Measurements from ENCODE around the gene TTC14. TPM values are rescaled to one million over a fixed set of nuclear protein-coding genes. Genes with fewer than 3 reads are reported as not detected.

The TTC14 gene
- total RNA-seq, 1 donor from 2014 or later = 36.9 TPM

DNA sequence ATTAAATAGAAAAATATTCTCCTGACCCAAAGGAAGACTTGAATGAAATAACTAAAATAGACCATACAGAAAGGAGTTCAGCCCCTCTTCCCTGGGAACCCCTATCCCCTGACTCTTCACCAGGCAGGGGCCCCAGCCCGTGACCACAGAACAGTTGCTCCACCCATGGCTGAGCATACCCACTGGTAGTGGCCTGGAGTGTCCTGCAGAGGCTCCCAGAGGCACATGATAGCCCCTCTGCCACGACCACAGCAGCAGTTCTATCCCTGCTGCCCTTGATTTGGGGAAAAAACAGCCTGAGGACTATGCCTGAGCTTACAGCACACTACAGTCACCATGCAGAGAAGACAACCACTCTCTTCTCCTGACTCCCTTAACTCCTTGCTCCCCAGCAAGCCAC is 31.8 kb downstream of the TTC14 start:
- no peak for DNase-seq (ENCODE audit: low spot score)
- Mint-ChIP-seq H3K9me3 (ENCODE audit: low read depth) (no peaks in the 10 kb centered on the region), H3K27me3 (ENCODE audit: low read depth) (peaks cover 26% of the 10 kb centered on the region), H3K4me3 (ENCODE audit: unreplicated experiment) (no peak overlapping the region), H3K27ac (ENCODE audit: unreplicated experiment) (no peak overlapping the region), H3K36me3 (ENCODE audit: low read depth) (no peaks in the 10 kb centered on the region), H3K4me1 (ENCODE audit: low read depth) (no peaks in the 10 kb centered on the region)
- TF ChIP-seq, protein P1, sequence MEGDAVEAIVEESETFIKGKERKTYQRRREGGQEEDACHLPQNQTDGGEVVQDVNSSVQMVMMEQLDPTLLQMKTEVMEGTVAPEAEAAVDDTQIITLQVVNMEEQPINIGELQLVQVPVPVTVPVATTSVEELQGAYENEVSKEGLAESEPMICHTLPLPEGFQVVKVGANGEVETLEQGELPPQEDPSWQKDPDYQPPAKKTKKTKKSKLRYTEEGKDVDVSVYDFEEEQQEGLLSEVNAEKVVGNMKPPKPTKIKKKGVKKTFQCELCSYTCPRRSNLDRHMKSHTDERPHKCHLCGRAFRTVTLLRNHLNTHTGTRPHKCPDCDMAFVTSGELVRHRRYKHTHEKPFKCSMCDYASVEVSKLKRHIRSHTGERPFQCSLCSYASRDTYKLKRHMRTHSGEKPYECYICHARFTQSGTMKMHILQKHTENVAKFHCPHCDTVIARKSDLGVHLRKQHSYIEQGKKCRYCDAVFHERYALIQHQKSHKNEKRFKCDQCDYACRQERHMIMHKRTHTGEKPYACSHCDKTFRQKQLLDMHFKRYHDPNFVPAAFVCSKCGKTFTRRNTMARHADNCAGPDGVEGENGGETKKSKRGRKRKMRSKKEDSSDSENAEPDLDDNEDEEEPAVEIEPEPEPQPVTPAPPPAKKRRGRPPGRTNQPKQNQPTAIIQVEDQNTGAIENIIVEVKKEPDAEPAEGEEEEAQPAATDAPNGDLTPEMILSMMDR (IDR thresholded peaks at IDR 0.05) = no peak

DNA sequence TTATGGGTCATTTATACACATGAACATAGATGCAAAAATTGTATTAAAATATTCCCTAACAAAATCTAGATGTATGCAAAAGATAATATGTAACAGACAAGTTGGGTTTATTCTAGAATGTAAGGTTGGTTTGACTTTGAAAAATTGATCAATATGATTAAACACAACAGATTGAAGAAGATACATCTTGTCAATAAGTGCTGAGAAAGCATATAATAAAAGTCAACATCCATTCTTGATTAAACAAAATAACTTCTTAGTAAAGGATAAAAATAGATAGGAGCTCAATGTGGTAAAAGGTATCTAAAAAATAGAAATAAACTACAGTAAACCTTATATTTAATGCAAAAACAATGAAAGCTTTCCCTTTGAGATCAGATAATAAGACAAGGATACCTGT is 39.0 kb downstream of the TTC14 start:
- no peaks in the 10 kb centered on the region for H3K9me3 Mint-ChIP-seq (ENCODE audit: low read depth)
- no peaks in the 10 kb centered on the region for H3K36me3 Mint-ChIP-seq (ENCODE audit: low read depth)
- no peak for DNase-seq (ENCODE audit: low spot score)
- H3K27me3 Mint-ChIP-seq (ENCODE audit: low read depth) = peaks cover 19% of the 10 kb centered on the region
- H3K4me3 Mint-ChIP-seq (ENCODE audit: unreplicated experiment) = no peak overlapping the region
- TF ChIP-seq, protein P1 (IDR thresholded peaks at IDR 0.05) = no peak
- H3K4me1 Mint-ChIP-seq (ENCODE audit: low read depth) = no peaks in the 10 kb centered on the region
- H3K27ac Mint-ChIP-seq (ENCODE audit: unreplicated experiment) = no peak overlapping the region

DNA sequence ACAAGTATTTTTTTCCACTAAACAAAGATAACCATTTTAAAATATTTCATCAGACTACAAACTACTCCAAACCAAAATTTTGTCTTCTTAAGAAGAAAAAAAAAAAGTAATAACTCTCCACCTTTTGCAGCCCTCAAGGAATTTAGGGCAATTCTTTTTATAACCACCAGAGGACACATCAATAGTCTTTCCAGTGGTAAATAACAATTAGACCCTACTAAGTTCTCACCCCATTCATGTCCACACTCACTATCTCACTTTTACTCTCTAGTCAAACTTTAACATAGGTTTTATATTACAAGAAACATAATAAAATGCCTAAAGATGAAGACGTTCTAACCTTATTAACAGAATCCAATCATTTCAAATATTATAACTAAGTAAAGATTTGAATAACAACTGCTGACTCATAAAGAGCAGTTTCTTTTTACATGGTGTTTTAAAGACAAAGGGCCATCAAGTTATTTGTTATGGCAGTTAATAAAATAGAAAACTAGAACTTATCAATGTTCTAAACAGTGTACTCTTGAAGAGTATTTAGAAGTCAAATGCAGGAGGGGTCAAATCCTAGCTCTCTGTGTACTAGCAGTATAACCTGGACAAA is 44.3 kb downstream of the TTC14 start:
- TF ChIP-seq, protein P1 (IDR thresholded peaks at IDR 0.05) = peak; percentile 45
- DNase-seq (ENCODE audit: low spot score) = no peak
- Mint-ChIP-seq H3K36me3 (ENCODE audit: low read depth) (no peaks in the 10 kb centered on the region), H3K9me3 (ENCODE audit: low read depth) (no peaks in the 10 kb centered on the region), H3K4me1 (ENCODE audit: low read depth) (no peaks in the 10 kb centered on the region), H3K4me3 (ENCODE audit: unreplicated experiment) (no peak overlapping the region), H3K27ac (ENCODE audit: unreplicated experiment) (no peak overlapping the region), H3K27me3 (ENCODE audit: low read depth) (peaks cover 30% of the 10 kb centered on the region)

DNA sequence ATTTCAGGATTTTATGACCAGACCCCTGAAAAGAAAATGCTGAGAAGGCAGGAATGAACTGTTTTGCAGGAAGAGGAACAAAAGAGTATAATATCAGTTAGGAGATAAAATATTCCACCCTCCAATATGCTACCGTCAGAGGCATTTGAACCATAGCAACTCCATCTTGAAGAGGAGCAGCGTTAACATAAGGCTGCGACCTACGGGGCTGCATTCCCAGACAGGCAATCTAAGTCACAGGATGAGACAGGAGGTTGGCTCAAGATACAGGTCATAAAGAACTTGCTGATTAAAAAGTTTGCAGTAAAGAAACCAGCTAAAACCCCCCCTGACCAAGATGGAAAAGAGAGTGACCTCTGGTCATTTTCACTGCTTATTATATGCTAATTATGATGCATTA is 54.4 kb downstream of the TTC14 start:
- DNase-seq (ENCODE audit: low spot score) = no peak
- TF ChIP-seq, protein P1 (IDR thresholded peaks at IDR 0.05) = no peak
- H3K4me3 Mint-ChIP-seq (ENCODE audit: unreplicated experiment) = no peak overlapping the region

DNA sequence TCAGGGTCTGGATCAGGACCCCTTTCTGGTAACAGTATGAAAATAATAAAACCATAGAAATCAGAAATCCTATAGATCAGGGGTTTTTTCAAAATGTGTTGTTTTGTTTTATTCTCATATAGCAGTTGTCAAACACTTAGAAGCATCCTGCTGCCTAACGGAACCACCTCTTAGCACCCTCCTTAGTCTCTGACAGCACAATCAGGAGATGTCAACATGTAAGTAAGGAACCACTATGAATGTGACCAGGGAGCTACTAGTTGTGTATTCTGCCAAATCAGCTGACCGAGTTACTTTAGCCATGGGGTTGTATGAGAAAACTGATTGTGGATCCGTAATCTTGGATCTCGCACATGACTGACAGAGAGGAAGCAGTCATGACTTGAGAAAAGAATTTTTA is 55.1 kb downstream of the TTC14 start:
- Mint-ChIP-seq H3K36me3 (ENCODE audit: low read depth) (no peaks in the 10 kb centered on the region), H3K27ac (ENCODE audit: unreplicated experiment) (no peak overlapping the region), H3K9me3 (ENCODE audit: low read depth) (no peaks in the 10 kb centered on the region), H3K4me1 (ENCODE audit: low read depth) (no peaks in the 10 kb centered on the region), H3K27me3 (ENCODE audit: low read depth) (peaks cover 25% of the 10 kb centered on the region), H3K4me3 (ENCODE audit: unreplicated experiment) (no peak overlapping the region)
- TF ChIP-seq, protein P1 (IDR thresholded peaks at IDR 0.05) = no peak
- no peak for DNase-seq (ENCODE audit: low spot score)

More for the DNA sequence above, 54.4 kb downstream of the TTC14 start:
- H3K36me3 Mint-ChIP-seq (ENCODE audit: low read depth) = no peaks in the 10 kb centered on the region
- H3K27me3 Mint-ChIP-seq (ENCODE audit: low read depth) = peaks cover 23% of the 10 kb centered on the region
- H3K4me1 Mint-ChIP-seq (ENCODE audit: low read depth) = no peaks in the 10 kb centered on the region
- no peak overlapping the region for H3K27ac Mint-ChIP-seq (ENCODE audit: unreplicated experiment)
- H3K9me3 Mint-ChIP-seq (ENCODE audit: low read depth) = no peaks in the 10 kb centered on the region

Other genes starting within 250 kb of the TTC14 start
- gene CCDC39, start 77.3 kb downstream of the TTC14 start, total RNA-seq = not detected in 3 replicates

Measured in chondrocyte (in vitro differentiated cells).